A549 treated with ZK216348 at 1 μM for 4 hours (cell line): Measurements from ENCODE around the gene CAPZA2. TPM values are rescaled to one million over a fixed set of nuclear protein-coding genes. Genes with fewer than 3 reads are reported as not detected.

Experiments used
- total RNA-seq: library from RNA; stranded (reverse); fragments of 200-300 nt; extraction: Qiagen RNA extraction; gene quantifications from 5 replicates; pipeline ENCODE4 v1.2.3, GENCODE V29; 2022; ENCODE audit warnings: low read depth

CAPZA2 gene
- 102 to 250 TPM (median 122 TPM) in 5 replicates for total RNA-seq

DNA sequence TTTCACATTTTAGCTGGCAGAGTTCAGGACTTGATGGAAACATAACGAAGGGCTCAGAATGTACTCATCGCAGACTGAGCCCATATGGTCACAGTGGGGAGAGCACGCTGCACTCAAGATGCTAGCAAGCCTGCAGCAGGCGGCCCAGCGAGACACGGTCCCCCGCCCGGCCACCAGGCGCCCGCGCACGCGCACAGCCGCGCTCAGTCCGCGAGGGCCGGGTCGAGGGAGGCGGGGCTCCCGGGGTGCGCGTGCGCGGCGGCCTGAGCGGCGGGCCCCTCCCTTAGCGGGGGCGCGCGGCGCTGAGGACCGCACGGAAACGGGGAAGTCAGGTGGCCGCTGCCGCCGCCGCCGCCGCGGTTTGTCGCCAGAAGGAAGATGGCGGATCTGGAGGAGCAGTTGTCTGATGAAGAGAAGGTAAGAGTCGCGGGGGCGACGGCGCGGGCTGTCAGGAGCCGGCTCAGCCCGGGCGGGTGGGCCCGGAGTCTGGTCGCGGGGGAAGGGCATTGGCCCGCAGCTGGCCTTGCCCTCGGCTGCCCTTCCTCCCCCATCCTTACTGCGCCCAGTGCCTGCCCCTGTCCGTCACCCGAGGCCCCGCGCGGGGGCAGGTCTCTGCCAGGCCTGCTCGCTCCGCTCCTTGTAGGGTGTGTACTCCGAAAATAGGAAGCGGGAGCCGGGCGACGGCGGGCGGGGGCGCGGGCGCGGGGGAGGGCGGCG is at the start of gene CAPZA2:
CAPZA2 (plus strand) TSS at position 354 of the 717 bp plus-strand sequence; CDS start at position 379, 25 bp downstream.

DNA sequence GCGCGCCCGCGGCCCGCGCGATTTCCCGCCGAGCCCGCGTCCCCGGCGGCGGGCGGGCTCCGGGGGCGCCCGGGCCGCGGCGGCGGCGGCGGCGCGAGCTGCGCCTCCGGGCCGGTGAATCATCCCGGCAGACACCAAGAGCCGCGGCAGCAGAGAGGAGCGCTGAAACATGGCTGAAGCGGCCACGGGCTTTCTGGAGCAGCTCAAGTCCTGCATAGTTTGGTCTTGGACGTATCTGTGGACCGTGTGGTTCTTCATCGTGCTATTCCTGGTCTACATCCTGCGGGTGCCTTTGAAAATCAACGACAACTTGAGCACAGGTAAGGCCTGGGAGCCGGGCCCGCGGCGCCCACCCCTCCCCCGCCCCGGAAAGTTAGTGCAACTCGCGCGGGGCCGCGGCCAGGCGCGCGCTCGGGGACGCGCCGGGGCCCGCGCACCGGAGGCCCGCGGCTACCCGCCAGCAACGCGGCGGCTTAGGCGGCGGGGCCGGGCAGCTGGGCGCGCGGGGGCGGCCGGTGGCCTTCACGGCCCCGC is 91.1 kb downstream of the CAPZA2 start, which contains the start of gene ST7:
ST7 (plus strand) TSS at position 130 of the 534 bp plus-strand sequence; CDS start at position 170, 40 bp downstream.

Other genes with a start within 250 kb of the CAPZA2 start
- gene MET, start 190.4 kb upstream of the CAPZA2 start, total RNA-seq = 61.2 to 94.9 TPM (median 88.0 TPM) in 5 replicates
- 23.4 to 26.8 TPM (median 24.6 TPM) in 5 replicates for gene ST7, start 90.9 kb downstream of the CAPZA2 start, total RNA-seq